Prostate gland (tissue), 2 donors: Measurements from ENCODE around the gene CTNND2.

Experiments used
- POLR2A ChIP-seq: fragments of 450-650 bp; IDR thresholded peaks from one replicate; pipeline ENCODE4 v1.6.1; 2016; ENCODE audit warnings: antibody characterized with exemption, mild to moderate bottlenecking
- TF ChIP-seq, protein P1 (sequence below), 4 experiments: fragments of 200-600 bp in 2 of 4; fragments of 450-650 bp in 2 of 4; sonication (generic) in 2 of 4; IDR thresholded peaks; 1 replicate in 3 of 4; 2 replicates in 1 of 4; pipeline ENCODE4 v1.5.1; 2016 to 2019; ENCODE audit warnings: antibody characterized with exemption in 4 of 4, mild to moderate bottlenecking in 2 of 4, moderate library complexity in 2 of 4

DNA sequence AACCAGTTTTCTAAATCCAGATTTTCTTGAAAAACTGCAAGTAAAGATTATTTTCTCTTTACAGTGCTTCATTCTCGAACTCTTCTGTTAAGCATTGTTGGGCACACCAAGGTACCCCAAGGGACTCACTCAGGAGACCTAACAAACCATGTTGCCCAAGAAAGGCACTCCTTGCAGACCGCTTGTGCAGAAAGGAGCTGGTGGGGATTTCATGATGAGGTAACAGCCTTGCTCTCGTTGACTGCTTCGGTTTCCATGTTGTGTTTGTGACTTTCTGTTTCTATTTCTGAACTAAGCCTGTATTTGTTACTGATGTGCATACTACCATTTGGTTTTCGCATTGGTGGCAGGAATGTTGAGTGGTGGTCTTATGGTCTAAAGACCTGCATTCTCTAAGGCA lies 876.6 kb downstream of the CTNND2 start:
- TF ChIP-seq, protein P1, sequence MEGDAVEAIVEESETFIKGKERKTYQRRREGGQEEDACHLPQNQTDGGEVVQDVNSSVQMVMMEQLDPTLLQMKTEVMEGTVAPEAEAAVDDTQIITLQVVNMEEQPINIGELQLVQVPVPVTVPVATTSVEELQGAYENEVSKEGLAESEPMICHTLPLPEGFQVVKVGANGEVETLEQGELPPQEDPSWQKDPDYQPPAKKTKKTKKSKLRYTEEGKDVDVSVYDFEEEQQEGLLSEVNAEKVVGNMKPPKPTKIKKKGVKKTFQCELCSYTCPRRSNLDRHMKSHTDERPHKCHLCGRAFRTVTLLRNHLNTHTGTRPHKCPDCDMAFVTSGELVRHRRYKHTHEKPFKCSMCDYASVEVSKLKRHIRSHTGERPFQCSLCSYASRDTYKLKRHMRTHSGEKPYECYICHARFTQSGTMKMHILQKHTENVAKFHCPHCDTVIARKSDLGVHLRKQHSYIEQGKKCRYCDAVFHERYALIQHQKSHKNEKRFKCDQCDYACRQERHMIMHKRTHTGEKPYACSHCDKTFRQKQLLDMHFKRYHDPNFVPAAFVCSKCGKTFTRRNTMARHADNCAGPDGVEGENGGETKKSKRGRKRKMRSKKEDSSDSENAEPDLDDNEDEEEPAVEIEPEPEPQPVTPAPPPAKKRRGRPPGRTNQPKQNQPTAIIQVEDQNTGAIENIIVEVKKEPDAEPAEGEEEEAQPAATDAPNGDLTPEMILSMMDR (IDR thresholded peaks at IDR 0.05), result no peak
- no peak for TF ChIP-seq POLR2A
